ENCODE results near the gene CCT5. TPM values are rescaled to one million over a fixed set of nuclear protein-coding genes. Genes with fewer than 3 reads are reported as not detected.
A peak's percentile ranks its signal among the peaks of the same experiment; 100 is the strongest.

Gene CCT5
- total RNA-seq, 5 donors from 2014 or later (not counting 1 experiment from before 2014, with no cell fraction given) = 63.3 to 111 (median 105) TPM

GRCh38 chr5:10262121-10262774 lies 12.2 kb downstream of the CCT5 start:
- H3K4me3 ChIP-seq (ENCODE audit: control insufficient read depth in 1 of 2, extremely low read depth in 1 of 2, low read length in 1 of 2) = no peak overlapping the region
- H3K4me1 Mint-ChIP-seq = peaks cover 0 to 9% (median 0%) of the 10 kb centered on the region in 3 donors
- DNase-seq (no peak), ATAC-seq (replicated peaks in 1 of 4) (no peak)
- no peak overlapping the region for H3K27ac Mint-ChIP-seq
- peaks cover 18 to 91% of the 10 kb centered on the region in 2 donors for H3K36me3 ChIP-seq (ENCODE audit: control insufficient read depth in 2 of 2, extremely low read depth in 1 of 2, insufficient read depth in 1 of 2, low read length in 1 of 2)
- H3K4me3 Mint-ChIP-seq = no peak overlapping the region
- 88% methylated on average over 12 of the region's 18 CpGs for WGBS (ENCODE audit: insufficient coverage)
- ChIA-PET CTCF (no interaction called here), POLR2A (no interaction called here)
- no peaks in the 10 kb centered on the region for H3K4me1 ChIP-seq (ENCODE audit: control insufficient read depth in 1 of 2, extremely low read depth in 1 of 2, insufficient read depth in 2 of 2, low read length in 2 of 2)
- peaks cover 66% of the 10 kb centered on the region for H3K36me3 Mint-ChIP-seq
- H3K27me3 ChIP-seq (replicated peaks in 1 of 2; ENCODE audit: control insufficient read depth in 2 of 2, extremely low read depth in 1 of 2, insufficient read depth in 2 of 2, low read length in 1 of 2) = no peaks in the 10 kb centered on the region
- no peaks in the 10 kb centered on the region for H3K27me3 Mint-ChIP-seq
- H3K9me3 Mint-ChIP-seq = no peaks in the 10 kb centered on the region
- H3K9me3 ChIP-seq = no peaks in the 10 kb centered on the region
- H3K27ac ChIP-seq (ENCODE audit: low read length) = no peak overlapping the region

- H3K27me3 Mint-ChIP-seq = no peaks in the 10 kb centered on the region
- Histone ChIP-seq H3K4me3 (ENCODE audit: control insufficient read depth in 1 of 2, extremely low read depth in 1 of 2, low read length in 1 of 2) (no peak overlapping the region), H3K27ac (ENCODE audit: low read length) (no peak overlapping the region), H3K27me3 (replicated peaks in 1 of 2; ENCODE audit: control insufficient read depth in 2 of 2, extremely low read depth in 1 of 2, insufficient read depth in 2 of 2, low read length in 1 of 2) (no peaks in the 10 kb centered on the region), H3K9me3 (no peaks in the 10 kb centered on the region), H3K4me1 (ENCODE audit: control insufficient read depth in 1 of 2, extremely low read depth in 1 of 2, insufficient read depth in 2 of 2, low read length in 2 of 2) (no peaks in the 10 kb centered on the region), H3K36me3 (ENCODE audit: control insufficient read depth in 2 of 2, extremely low read depth in 1 of 2, insufficient read depth in 1 of 2, low read length in 1 of 2) (peaks cover 18 to 83% of the 10 kb centered on the region in 2 donors)
- POLR2A ChIA-PET = no interaction called here
- CTCF ChIA-PET = no interaction called here
- H3K4me3 Mint-ChIP-seq = no peak overlapping the region
- ATAC-seq (replicated peaks in 1 of 4) = no peak
- H3K36me3 Mint-ChIP-seq = peaks cover 64% of the 10 kb centered on the region
- no peak overlapping the region for H3K27ac Mint-ChIP-seq
- no peak for DNase-seq
- no peaks in the 10 kb centered on the region for H3K9me3 Mint-ChIP-seq
- H3K4me1 Mint-ChIP-seq = peaks cover 0 to 9% (median 0%) of the 10 kb centered on the region in 3 donors
- WGBS (ENCODE audit: insufficient coverage) = 100% methylated on average over 7 of the region's 11 CpGs
Measured at GRCh38 chr5:10262995-10263394, 12.9 kb downstream of the CCT5 start.

- CTCF ChIA-PET = interaction anchor here in 1 of 2 donors (0.6 kb wide), 1 partner anchor 44 kb away, joined by 6 read pairs; no protein-coding TSS in a partner anchor
- ATAC-seq (replicated peaks in 1 of 4) (no peak), DNase-seq (no peak)
- Mint-ChIP-seq H3K27ac (no peak overlapping the region), H3K27me3 (no peaks in the 10 kb centered on the region), H3K9me3 (no peaks in the 10 kb centered on the region), H3K36me3 (peaks cover 52% of the 10 kb centered on the region), H3K4me1 (peaks cover 0 to 4% (median 0%) of the 10 kb centered on the region in 3 donors), H3K4me3 (no peak overlapping the region)
- H3K36me3 ChIP-seq (ENCODE audit: control insufficient read depth in 2 of 2, extremely low read depth in 1 of 2, insufficient read depth in 1 of 2, low read length in 1 of 2) = peaks cover 14 to 67% of the 10 kb centered on the region in 2 donors
- H3K4me3 ChIP-seq (ENCODE audit: control insufficient read depth in 1 of 2, extremely low read depth in 1 of 2, low read length in 1 of 2) = no peak overlapping the region
- peaks cover 0 to 4% of the 10 kb centered on the region in 2 experiments for H3K27me3 ChIP-seq (replicated peaks in 1 of 2; ENCODE audit: control insufficient read depth in 2 of 2, extremely low read depth in 1 of 2, insufficient read depth in 2 of 2, low read length in 1 of 2)
- no peaks in the 10 kb centered on the region for H3K4me1 ChIP-seq (ENCODE audit: control insufficient read depth in 1 of 2, extremely low read depth in 1 of 2, insufficient read depth in 2 of 2, low read length in 2 of 2)
- H3K27ac ChIP-seq (ENCODE audit: low read length) = no peak overlapping the region
- H3K9me3 ChIP-seq = no peaks in the 10 kb centered on the region
- POLR2A ChIA-PET = interaction anchor here in 1 of 2 donors (0.8 kb wide), 1 partner anchor 9 kb away, joined by 3 read pairs; no protein-coding TSS in a partner anchor
- no CpG with 5 or more reads among the region's 3 CpGs for WGBS (ENCODE audit: insufficient coverage)
Measured at GRCh38 chr5:10264604-10265003, 14.5 kb downstream of the CCT5 start.

GRCh38 chr5:10265245-10266109 lies 15.4 kb downstream of the CCT5 start:
- no peaks in the 10 kb centered on the region for H3K27me3 Mint-ChIP-seq
- 96% methylated on average over 4 of the region's 6 CpGs for WGBS (ENCODE audit: insufficient coverage)
- peaks cover 8 to 58% of the 10 kb centered on the region in 2 donors for H3K36me3 ChIP-seq (ENCODE audit: control insufficient read depth in 2 of 2, extremely low read depth in 1 of 2, insufficient read depth in 1 of 2, low read length in 1 of 2)
- H3K27ac ChIP-seq (ENCODE audit: low read length) = no peak overlapping the region
- no peak overlapping the region for H3K4me3 ChIP-seq (ENCODE audit: control insufficient read depth in 1 of 2, extremely low read depth in 1 of 2, low read length in 1 of 2)
- H3K4me3 Mint-ChIP-seq = no peak overlapping the region
- no peaks in the 10 kb centered on the region for H3K4me1 ChIP-seq (ENCODE audit: control insufficient read depth in 1 of 2, extremely low read depth in 1 of 2, insufficient read depth in 2 of 2, low read length in 2 of 2)
- H3K4me1 Mint-ChIP-seq = no peaks in the 10 kb centered on the region
- H3K36me3 Mint-ChIP-seq = peaks cover 44% of the 10 kb centered on the region
- ATAC-seq (replicated peaks in 1 of 4) (no peak), DNase-seq (no peak)
- ChIA-PET POLR2A (interaction anchor here in 1 of 2 donors (0.8 kb wide), 1 partner anchor 10 kb away, joined by 3 read pairs; no protein-coding TSS in a partner anchor), CTCF (interaction anchor here in 1 of 2 donors (0.6 kb wide), 1 partner anchor 43 kb away, joined by 6 read pairs; no protein-coding TSS in a partner anchor)
- no peaks in the 10 kb centered on the region for H3K9me3 Mint-ChIP-seq
- peak overlapping the region in 1 of 2 donors; percentile 17 for H3K27ac Mint-ChIP-seq
- no peaks in the 10 kb centered on the region for H3K9me3 ChIP-seq
- H3K27me3 ChIP-seq (replicated peaks in 1 of 2; ENCODE audit: control insufficient read depth in 2 of 2, extremely low read depth in 1 of 2, insufficient read depth in 2 of 2, low read length in 1 of 2) = peaks cover 0 to 4% of the 10 kb centered on the region in 2 experiments

- no peaks in the 10 kb centered on the region for H3K9me3 ChIP-seq
- H3K4me1 ChIP-seq (ENCODE audit: control insufficient read depth in 1 of 2, extremely low read depth in 1 of 2, insufficient read depth in 2 of 2, low read length in 2 of 2) = no peaks in the 10 kb centered on the region
- no peak overlapping the region for H3K27ac ChIP-seq (ENCODE audit: low read length)
- WGBS (ENCODE audit: insufficient coverage) = 80% methylated on average over 1 of the region's 4 CpGs
- peak overlapping the region in 1 of 2 donors; percentile 17 for H3K27ac Mint-ChIP-seq
- ATAC-seq (replicated peaks in 1 of 4) (no peak), DNase-seq (no peak)
- no peak overlapping the region for H3K4me3 ChIP-seq (ENCODE audit: control insufficient read depth in 1 of 2, extremely low read depth in 1 of 2, low read length in 1 of 2)
- no peaks in the 10 kb centered on the region for H3K4me1 Mint-ChIP-seq
- no peaks in the 10 kb centered on the region for H3K9me3 Mint-ChIP-seq
- no peaks in the 10 kb centered on the region for H3K27me3 Mint-ChIP-seq
- H3K27me3 ChIP-seq (replicated peaks in 1 of 2; ENCODE audit: control insufficient read depth in 2 of 2, extremely low read depth in 1 of 2, insufficient read depth in 2 of 2, low read length in 1 of 2) = peaks cover 0 to 6% of the 10 kb centered on the region in 2 experiments
- CTCF ChIA-PET = no interaction called here
- H3K4me3 Mint-ChIP-seq = no peak overlapping the region
- H3K36me3 Mint-ChIP-seq = peaks cover 37% of the 10 kb centered on the region
- peaks cover 6 to 52% of the 10 kb centered on the region in 2 donors for H3K36me3 ChIP-seq (ENCODE audit: control insufficient read depth in 2 of 2, extremely low read depth in 1 of 2, insufficient read depth in 1 of 2, low read length in 1 of 2)
- POLR2A ChIA-PET = no interaction called here
Measured at GRCh38 chr5:10266137-10266536, 16.1 kb downstream of the CCT5 start.

- Mint-ChIP-seq H3K27me3 (no peaks in the 10 kb centered on the region), H3K27ac (no peak overlapping the region), H3K4me1 (no peaks in the 10 kb centered on the region), H3K4me3 (no peak overlapping the region), H3K9me3 (no peaks in the 10 kb centered on the region), H3K36me3 (peaks cover 34% of the 10 kb centered on the region)
- Histone ChIP-seq H3K27me3 (replicated peaks in 1 of 2; ENCODE audit: control insufficient read depth in 2 of 2, extremely low read depth in 1 of 2, insufficient read depth in 2 of 2, low read length in 1 of 2) (peaks cover 0 to 9% of the 10 kb centered on the region in 2 experiments), H3K4me1 (ENCODE audit: control insufficient read depth in 1 of 2, extremely low read depth in 1 of 2, insufficient read depth in 2 of 2, low read length in 2 of 2) (no peaks in the 10 kb centered on the region), H3K4me3 (ENCODE audit: control insufficient read depth in 1 of 2, extremely low read depth in 1 of 2, low read length in 1 of 2) (no peak overlapping the region), H3K27ac (ENCODE audit: low read length) (no peak overlapping the region), H3K36me3 (ENCODE audit: control insufficient read depth in 2 of 2, extremely low read depth in 1 of 2, insufficient read depth in 1 of 2, low read length in 1 of 2) (peaks cover 5 to 45% of the 10 kb centered on the region in 2 donors), H3K9me3 (no peaks in the 10 kb centered on the region)
- no peak for ATAC-seq (replicated peaks in 1 of 4)
- CTCF ChIA-PET = no interaction called here
- DNase-seq = no peak
- POLR2A ChIA-PET = no interaction called here
- 86% methylated on average over 3 of the region's 4 CpGs for WGBS (ENCODE audit: insufficient coverage)
Measured at GRCh38 chr5:10266839-10267238, 16.8 kb downstream of the CCT5 start.

All from T-cell (primary cell).